GM19452 (cell line): Measurements from ENCODE around the gene DESI2.
A peak's percentile ranks its signal among the peaks of the same experiment; 100 is the strongest.

Experiments used
- ATAC-seq: cut with Tn5 transposase; IDR thresholded peaks from one replicate; pipeline ENCODE4 v1.9.1; 2021; ENCODE audit not compliant: unreplicated experiment

The DESI2 gene

DNA sequence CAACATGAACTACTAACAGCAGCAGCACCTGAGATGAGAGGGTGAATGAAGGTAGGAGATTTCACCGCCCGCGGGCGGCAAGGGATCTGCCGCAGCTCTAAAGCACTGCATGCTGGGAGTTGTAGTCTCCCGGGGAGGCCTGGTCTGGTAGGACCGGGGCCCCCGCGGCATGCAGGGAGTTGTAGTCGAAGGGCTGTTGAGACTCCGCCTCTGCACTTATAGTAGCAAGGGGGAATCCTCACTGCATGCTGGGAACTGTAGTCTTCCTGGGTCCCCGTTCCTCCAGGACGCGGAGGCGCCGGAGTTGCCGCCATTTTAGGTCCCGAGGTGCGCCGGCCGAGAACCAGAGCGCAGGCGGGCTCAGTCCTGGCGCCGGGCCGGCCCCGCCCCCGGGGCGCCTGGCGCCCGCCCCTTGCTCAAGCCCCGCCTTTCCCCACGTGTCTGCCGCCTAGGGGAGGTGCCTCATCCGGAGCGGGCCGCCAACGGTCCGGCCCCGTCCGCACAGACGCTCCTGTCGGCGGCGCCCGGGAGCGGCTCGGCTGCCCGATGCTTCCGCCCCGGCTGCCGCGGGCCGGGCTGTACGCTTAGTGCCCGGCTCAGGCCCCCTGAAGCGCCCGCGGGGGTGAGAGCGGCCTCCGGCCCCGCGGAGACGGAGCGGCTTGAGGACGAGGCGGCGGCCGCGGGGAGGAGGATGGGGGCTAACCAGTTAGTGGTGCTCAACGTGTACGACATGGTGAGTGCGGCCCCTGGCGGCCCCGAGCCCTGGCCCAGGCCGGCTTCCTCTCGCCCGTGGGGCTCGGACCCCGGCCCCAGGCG, at the start of gene DESI2:
TSS of gene DESI2 (plus strand) at position 504 of the 816 bp plus-strand sequence. CDS start at position 692, 188 bp downstream.
- ATAC-seq, result peak; percentile 95

DNA sequence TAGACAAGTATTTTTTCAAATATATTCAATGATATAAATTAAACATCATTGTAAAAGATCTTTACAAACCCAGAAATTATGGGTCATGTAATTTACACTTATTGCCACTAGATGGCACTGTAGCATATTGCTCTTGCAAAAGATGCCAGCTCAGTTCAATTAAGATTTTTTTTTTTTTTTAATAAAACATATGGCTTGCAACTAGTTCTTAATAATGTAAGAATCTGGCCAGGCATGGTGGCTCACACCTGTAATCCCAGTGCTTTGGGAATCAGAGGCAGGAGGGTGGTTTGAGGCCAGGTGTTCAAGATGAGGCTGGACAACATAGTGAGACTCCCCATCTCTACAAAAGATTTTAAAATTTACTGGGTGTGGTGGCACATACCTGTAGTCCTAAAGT, 49.4 kb upstream of the DESI2 start:
- ATAC-seq, result no peak

DNA sequence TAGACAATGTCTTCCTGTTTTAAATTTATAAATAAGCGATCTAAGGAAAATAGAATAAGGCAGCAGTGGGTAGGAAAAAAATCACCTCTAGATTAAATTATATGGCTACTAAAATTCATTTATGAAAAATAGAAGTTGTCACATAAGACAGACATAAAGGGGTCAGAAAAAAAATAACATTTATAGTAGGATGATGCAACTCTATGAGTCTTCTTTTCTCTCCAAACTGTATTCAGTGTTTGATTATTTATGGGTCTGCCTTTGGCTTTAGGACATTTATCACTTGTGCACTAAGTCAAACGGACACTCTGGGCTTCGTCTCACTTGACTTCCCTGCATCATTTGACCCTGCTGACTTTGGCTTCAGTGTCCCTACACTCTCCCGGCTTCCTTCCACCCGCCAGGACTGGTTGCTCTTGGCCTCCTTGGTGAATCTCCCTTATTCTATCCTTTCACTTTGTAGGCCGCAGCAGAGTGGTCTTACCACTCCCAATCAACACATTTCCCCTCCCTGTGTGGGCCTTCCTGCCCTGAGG, 47.0 kb upstream of the DESI2 start:
- no peak for ATAC-seq

DNA sequence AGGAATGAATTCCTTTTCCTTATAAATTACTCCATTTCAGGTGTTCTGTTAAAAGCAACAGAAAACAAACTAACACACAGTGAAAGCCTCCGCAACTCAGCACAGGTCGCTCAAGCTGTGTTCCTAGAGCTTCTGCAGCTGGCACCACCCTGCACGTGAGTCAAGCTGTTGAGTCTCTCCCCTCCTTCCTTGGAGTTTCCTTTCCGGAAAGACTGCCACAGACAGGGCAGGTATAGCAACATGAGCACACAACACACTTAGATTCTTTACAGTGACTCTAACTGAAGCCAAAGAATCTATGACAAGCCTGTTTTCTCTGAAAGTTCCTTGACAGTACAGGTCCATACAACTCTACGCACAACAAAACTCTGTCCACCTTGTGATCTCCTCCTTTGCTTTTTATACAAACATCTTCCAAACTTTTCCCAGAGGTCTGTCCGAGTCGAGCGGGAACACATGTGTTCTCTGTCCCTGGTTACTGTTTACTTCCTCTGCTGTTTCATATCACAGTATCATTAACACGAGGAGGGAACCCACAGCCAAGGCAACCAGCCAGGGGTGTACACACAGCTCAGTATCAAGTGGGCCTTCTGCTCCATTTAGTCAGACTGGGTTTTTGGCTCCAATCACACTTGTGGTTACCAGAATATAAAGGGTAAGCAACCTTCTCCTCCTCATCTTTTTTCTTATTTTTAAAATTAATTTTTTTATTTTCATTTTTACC, 38.7 kb upstream of the DESI2 start:
- no peak for ATAC-seq

DNA sequence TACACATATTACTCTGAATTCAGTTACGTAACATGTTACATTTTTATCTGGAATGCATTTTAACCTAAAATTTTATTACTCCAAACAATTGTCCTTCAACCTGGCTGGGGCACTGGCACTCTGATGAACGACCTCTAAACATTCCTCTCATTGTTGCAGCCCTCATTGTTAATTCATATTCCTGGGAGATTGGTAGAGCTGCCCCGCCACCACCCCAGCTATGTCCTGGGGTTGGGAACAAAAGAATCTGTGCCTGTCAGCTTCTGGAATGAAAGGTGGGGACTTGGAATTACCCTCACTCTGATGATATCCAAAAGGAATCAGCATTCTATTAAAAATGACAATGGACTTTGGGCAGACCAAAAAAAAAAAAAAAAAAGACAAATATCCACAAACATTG, 38.0 kb upstream of the DESI2 start:
- ATAC-seq, result no peak

DNA sequence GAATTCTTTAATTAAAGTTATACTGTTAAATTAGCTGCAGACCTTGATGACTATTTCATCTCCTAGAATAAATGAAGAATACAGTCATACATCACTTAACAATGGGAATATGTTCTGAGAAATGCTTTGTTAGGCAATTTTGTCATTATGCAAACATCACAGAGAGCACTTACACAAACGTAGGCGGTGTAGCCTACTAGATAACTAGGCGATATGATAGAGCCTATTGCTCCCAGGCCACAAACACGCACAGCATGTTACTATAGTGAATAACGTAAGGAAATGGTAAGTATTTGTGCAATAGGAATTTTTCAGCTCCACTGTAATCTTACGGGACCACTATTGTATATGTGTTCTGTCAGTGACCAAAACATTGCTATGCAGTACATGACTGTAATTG, 37.6 kb upstream of the DESI2 start:
- ATAC-seq, result no peak

DNA sequence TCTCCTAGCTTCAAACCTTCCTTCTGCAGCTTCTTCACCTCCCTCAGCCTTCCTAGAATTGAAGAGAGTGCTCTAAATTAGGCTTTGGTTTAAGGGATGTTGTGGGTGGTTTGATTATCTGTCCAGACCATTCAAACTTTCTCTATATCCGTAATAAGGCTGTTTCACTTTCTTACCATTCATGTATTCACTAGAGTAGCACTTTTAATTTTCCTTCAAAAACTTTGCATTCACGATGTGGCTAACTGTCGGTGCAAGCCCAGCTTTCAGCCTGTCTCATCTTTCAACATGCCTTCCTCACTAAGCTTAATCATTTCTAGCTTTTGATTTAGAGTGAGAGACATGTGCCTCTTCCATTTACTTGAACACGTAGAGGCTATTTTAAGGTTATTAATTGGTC, 26.2 kb upstream of the DESI2 start:
- no peak for ATAC-seq

DNA sequence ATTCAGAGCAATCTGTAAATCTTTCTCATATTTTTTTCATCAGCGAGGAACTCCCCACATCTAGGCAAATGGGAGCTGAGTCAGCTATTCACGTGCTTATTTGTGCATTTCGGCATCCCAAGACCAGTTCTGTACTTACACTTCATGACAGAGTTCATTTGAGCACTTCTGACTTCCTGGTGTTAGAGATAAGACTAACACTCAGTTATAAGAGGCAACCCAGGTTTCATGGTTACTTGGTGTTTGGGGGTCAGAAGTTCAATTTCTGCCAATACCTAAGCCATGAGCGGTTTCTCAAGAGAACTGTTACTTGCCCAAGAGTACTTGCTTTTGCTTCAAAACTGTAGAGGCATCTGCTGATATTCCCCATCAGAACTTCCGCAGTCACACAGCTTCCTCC, 24.1 kb upstream of the DESI2 start:
- no peak for ATAC-seq

DNA sequence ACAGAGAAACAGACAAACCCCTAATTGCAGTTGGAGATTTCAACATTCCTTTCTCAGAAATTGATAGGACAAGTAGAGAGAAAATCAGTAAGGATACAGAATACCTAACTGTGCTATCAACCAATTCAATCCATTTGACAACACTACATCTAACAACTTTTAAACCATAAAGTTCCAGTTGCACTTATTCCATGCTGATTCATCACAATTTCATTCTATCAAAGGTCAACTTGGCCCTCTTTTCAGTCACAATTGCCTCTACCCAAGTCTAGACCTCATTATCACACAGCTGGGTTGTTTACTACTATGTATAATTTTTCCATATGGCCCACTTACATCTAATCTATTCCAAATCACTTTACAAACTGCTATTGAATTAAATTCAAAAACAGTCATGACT, 19.8 kb upstream of the DESI2 start:
- no peak for ATAC-seq

DNA sequence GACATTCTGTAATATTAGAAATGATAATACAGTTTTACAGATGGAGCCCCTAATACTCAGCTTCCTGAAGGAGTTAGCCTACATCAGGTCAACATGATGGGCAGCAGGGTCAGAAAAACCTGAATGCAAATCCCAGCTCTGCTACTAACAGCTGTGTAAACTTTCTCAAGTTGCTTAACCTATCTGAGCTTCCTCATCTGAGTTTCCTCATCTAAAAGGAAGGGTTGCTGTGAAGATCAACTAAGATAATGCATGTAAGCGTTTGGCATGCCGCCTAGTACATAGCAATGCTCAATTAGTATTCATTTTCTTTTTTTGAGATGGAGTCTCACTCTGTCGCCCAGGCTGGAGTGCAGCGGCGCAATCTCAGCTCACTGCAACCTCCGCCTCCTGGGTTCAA, 18.4 kb upstream of the DESI2 start:
- ATAC-seq, result no peak

DNA sequence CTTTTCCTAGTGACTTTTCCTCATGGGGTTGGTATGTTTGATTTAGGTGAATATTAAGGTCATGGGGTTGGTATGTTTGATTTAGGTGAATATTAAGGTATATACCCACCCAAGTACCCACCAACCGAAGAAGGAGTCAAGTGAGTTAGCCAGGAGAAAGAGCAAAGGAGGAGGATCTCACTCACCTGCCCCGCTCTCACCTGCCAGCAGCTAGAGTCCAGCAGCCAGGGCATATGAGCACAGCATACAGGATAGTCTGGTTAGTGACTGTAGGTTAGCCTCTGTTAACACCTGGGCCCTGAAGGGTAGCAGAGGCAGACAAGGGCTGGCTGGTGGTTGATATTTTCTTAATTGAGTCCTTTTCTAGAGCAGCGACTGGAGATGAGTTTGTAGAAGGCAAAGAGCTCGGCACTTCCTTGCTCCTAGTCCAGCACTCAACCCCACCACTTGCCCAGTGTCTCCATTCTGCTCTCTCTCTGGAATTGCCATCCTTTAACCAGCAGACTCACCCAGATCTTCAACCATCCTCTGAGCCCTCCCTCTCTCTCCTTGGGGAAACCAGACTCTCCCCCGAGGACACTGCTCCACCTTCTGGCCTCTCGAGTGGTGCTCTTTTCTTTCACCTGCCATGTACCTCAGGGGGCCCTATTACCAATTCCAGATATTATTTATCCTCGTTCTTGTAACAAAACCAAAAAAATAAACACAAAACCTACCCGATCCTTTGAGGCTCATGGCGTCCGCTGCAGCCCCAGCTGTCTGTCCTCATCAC, 16.3 kb upstream of the DESI2 start:
- no peak for ATAC-seq

DNA sequence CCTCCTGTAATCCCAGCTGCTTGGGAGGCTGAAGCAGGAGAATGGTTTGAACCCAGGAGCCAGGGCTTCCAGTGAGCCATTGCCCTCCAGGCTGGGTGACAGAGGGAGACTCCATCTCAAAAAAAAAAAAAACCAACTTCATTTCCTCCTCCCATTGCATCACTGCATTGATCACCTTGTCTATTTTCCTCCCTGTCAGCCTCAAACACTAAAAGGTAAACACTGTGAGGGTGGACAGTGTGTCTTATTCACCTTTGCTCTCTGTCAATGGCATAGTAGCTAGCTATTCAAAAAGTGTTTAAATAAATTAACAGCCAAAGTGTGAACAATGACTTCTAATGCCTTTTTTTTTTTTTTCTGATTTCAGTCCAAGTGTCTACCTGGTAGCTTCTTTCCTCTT, 13.4 kb upstream of the DESI2 start:
- no peak for ATAC-seq

DNA sequence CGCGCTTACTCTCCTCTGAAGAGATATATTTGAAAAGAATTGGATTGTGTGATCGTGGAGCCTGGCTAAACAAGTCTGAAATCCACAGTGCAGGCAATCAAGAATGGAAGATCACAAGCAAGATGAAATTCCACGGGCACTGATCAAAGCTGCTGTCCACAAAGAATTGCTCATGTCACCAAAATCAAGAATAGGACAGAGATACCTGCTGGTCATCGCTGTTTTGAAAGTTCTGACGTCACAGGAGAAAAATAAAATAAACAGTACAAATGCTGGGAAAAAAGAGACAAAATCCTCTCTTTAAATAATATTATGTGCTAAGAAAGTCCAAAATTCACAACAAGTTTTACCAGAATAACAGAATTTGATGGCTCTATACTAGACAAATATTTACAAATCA, 12.0 kb upstream of the DESI2 start:
- no peak for ATAC-seq

DNA sequence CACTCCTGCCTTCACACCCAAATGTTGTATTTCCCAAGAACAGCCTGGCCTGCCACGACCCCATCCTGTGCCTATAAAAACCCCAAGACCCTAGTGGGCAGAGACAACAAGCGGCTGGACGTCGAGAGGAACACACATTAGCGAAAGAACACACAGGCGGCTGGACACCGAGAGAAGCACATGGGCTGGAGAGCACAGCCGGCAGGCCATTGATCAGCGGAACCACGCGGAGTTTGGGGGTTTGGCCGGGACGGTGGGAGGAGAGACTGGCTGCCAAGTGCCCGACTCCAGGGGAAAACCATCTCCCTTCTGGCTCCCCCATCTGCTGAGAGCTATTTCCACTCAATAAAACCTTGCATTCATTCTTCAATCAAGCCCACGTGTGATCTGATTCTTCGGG, 10.4 kb upstream of the DESI2 start:
- no peak for ATAC-seq

DNA sequence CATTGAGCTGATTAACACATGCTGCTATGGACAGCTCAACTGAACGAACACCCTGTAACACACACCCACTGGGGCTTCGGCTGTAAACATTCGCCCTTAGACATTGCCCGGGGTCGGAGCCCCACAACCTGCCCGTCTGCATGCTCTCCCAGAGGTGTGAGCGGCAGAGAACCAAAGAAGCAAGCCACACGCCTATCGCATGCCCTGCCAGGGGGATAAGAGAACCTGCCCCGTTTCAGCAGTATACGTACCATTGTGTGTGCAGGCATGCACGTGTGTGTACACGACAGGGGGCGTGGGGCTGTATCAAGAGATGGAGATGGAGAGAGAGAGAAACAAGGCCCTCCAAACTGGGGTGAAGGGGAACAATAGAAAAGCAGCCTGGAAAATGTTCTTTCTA, 9.9 kb upstream of the DESI2 start:
- ATAC-seq, result no peak

DNA sequence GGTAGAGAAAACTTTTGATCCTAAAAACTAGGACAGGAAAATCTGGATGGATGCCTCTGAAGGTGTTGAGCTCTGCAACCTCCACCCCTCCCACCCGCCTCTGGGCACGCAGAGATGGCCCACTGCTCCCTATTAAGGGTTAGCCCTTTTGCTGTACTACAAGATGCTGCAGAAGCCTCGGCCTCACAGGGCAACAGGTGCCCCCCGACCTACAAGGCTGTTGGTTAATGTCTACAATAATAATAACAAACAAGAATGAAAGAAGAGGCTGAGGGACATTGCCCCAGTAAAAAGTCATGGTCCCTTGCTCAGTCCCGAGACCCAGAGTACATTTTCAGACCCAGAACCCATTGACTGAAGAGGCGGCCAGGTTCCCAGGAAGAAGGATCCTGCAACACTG, 7.5 kb upstream of the DESI2 start:
- no peak for ATAC-seq

DNA sequence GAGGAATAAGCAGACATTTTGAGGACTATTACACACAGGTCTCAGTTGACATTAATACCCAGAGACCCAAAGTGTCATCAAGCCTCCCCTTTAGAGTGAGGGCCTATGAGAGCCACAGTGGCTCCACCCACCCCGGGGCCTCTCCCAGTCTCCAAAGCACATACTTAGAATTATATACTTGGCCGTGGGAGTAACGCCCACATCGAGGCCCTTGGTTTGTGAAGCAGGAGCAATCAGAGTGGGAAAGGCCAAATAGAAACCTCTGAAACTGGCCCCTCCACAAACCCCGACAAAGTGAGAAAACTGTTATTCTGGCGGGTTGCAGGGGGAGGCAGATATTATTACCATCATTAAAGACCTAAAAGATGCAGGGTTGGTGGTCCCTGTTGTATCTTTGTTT, 7.0 kb upstream of the DESI2 start:
- no peak for ATAC-seq

DNA sequence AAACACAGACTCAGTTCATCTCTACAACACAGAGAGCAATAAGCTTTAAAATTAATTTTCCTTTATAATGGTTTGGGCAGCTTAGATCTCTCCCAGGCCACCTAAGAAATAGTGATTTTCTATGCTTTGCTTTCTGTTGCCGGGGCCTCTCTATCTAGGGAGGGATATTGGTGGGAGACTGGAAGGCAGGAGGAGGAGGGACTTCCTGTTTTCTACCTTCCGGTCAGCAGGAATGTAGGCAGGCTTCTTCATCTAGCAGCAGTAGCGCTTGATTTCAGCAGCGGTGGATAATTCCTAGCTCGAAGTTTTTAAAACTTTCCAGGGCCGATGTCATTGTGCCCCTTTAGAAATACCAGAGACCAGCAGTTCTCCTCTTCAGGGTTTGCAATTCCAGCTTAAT, 5.1 kb upstream of the DESI2 start:
- ATAC-seq, result no peak

DNA sequence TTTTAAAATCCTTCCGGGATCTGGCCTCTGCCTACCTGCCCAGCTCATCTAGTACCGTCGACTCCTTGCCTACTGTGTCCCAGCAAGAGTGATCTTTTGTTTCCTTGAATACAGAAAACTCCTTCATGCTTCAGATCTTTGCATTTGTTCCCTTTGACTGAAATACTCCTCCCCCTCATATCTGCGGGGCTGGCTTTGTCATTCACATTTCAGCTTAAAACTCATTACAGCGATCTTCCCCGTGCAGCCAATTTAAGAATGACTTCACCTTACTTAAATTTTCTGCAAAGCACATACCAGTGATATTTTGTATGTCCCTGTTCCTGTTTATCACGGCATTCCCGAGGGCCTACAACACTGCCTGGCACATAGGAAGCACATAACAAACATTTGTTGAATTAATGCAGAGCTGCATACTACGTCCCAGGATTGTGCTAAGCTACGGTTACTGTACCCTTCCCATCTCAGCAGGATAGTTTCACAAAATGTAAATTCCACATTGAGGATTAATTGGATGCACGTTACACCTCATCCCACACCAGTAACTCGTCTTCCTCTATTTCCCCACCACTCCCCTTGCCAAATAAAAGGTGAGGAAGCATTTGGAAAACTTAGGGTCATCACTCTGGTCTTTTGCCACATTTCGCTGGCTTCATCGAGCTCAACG, 837 bp upstream of the DESI2 start:
- no peak for ATAC-seq

DNA sequence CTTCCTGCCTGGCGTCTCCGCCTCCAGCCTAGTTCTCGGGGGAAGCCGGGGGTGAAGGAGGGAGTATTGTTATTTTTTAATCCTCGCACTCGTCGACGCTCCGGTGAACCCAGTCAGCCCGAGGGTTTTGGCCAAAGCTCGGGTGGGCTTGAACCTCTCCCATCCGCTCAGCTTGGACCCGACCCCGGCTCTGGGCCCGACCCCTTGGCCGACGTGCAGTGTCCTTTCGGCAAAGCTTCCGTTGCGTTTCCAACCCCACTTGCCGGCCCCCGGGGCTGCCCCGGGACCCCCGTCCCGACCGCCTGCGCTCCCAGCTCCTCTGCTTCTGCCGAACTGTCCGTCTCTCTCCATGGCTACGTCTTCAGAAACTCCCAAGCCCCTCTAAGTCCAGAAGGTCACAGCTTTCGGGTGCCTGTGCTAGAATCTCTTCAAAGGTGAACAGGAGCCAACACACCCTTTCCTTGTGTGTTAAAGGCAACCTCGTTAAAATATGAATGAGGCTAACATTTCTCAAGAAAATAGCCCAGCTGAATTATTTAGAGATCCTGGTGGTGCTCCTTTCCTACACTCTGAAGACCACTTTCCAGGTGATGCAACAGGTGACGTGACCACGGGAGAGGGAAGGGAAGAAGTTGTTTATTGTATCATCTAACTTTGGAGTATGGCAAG, 647 bp downstream of the DESI2 start:
- ATAC-seq, result no peak
